Fibroblast of peridontal ligament (primary cell): ENCODE measurements around the gene PCDH9.

Experiments used
- DNase-seq: peaks from one replicate; pipeline ENCODE4 v3.0.0-alpha.2; 2010; ENCODE audit errors: extremely low read depth

PCDH9 gene

GRCh38 chr13:66971004-66971403 lies 259.1 kb downstream of the PCDH9 start:
- no peak for DNase-seq

DNA sequence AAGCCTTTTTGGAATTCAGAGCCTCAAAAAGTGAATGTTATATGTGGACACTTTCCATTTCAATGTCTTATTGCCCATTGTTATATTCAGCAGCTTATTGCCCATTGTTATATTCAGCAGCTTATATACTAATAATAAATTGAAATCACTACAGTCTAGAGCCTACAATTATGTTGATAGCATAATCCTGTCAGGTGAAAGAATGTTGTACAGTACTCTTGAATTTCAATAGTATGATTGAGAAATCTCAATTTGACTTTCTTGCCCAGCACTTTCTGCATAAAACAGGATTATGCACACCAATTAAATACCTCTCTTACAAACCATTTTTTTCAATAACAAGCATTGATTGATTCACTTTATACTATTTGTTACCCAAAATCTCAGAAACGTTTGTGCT lies 260.8 kb downstream of the PCDH9 start:
- DNase-seq: no peak

GRCh38 chr13:66967811-66968597 lies 262.1 kb downstream of the PCDH9 start:
- no peak for DNase-seq

DNA sequence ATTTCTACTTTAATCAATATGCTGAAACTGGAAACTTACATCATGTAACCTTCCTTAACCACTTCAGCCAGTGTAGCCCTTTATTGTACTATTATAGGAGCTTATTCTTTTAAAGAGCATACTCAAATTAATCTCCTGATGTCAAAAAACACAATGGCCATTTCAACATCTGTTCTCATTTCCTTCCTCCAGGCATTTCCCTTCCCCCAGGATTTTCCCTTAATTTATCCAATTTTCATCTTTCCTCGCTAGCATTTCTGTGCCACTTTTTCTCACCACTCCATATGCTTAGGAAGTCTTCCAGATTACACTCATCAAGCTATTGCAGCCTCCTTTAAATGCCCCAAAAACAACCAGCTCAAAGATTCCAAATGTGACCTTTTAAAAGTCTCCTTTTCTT lies 265.0 kb downstream of the PCDH9 start:
- DNase-seq: no peak

DNA sequence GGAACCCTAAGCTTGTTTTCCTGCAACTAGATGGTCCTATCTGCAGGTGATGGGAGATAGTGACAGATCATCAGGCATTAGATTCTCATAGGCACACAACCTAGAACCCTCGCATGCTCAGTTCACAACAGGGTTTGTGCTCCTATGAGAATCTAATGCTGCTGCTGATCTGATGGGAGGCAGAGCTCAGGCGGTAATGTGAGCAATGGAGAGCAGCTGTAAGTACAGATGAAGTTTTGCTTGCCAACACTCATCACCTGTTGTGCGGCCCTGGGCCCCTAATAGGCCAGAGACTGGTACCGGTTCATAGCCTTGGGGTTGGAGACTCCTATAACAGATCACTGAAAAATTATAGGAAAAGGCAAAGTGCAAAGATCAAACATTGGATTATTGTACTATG lies 267.2 kb downstream of the PCDH9 start:
- no peak for DNase-seq

GRCh38 chr13:66958611-66959010 lies 271.5 kb downstream of the PCDH9 start:
- DNase-seq: no peak

DNA sequence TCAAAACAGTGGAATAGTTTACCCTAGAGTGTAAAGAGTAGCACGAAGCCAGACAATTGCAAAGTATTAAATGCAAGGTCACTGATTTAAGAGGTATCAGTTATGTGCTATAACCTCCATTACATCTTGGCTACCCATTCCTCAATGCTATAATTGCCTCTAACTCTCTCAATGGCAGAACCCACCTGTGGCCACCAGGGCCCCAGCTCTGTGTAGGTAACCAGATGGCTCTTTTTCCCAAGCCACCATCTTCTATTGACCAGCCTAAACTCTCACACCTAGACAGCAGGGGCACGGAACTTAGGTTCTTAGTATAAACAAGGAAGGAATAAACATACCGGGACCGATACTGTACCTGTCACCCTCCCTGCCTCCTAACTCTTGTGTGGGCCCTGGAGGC lies 277.6 kb downstream of the PCDH9 start:
- no peak for DNase-seq

GRCh38 chr13:66951426-66951825 lies 278.7 kb downstream of the PCDH9 start:
- DNase-seq: no peak

GRCh38 chr13:66950666-66951065 lies 279.5 kb downstream of the PCDH9 start:
- no peak for DNase-seq

GRCh38 chr13:66948910-66949309 lies 281.2 kb downstream of the PCDH9 start:
- DNase-seq: no peak

- DNase-seq: no peak
These were observed 286.6 kb downstream of the PCDH9 start for GRCh38 chr13:66943530-66943929.

GRCh38 chr13:66940113-66940512 lies 290.0 kb downstream of the PCDH9 start:
- DNase-seq: no peak

- DNase-seq: no peak
These were observed 292.7 kb downstream of the PCDH9 start for GRCh38 chr13:66937423-66937822.

- DNase-seq: peak; percentile 62
These were observed 296.1 kb downstream of the PCDH9 start for GRCh38 chr13:66933994-66934393.

DNA sequence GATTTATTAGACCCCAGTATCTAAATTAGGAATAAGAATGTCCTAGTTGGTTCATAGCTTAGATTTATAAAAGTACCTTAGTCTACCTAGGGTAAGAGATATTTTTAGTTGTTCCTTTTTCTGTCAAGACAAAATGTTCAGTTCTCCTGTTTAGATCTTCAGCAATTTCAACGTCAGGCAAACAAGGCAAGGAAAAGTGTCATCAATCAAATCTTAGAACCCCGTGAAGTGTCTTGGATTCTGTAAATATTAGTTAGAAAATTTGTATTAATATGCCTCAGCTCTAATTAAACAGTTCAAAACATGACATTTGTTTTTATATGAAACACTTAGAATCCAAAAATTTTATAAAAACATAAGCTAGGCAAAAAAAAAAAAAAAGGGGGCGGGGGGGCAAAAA lies 296.6 kb downstream of the PCDH9 start:
- no peak for DNase-seq

GRCh38 chr13:66927562-66927961 lies 302.6 kb downstream of the PCDH9 start:
- no peak for DNase-seq

GRCh38 chr13:66926851-66927524 lies 303.1 kb downstream of the PCDH9 start:
- DNase-seq: no peak

GRCh38 chr13:66926200-66926850 lies 303.8 kb downstream of the PCDH9 start:
- no peak for DNase-seq

DNA sequence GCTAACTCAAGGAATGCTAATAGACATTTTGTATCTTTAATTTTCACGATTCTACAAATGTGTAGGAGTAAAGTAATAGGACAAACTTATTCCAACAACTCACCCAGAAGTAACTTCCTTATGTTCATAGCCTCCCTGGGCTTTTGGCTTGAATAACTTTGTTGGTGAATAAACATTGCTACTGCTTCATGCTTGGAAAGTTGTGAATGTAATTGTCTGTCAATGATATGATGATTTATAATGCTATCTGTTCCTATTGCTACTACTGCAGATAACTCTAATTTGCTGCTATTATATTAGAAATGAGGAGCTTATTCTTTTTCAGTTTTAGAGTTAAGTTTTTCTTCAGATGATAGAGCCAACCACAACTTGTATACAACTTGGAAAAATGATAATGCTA lies 307.7 kb downstream of the PCDH9 start:
- DNase-seq: no peak

DNA sequence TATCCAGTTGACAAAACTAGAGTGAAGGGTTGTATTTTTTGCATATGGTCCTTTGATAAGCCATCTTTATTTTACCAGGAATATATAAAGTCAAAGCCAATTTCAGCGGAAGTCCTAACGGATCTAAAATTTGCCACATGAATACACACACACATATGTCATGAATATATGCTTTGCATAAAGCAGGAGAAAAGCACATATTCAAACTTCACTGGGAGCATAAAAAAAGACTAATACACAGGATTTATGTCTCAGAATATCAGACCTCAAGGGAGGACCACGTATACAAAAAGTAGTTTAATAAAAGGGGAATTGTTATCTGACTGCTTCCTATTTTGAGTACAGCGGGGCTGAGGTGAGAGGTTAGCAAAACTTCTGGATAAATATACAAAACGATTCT lies 308.7 kb downstream of the PCDH9 start:
- no peak for DNase-seq

- DNase-seq: peak; percentile 15
These were observed 314.4 kb downstream of the PCDH9 start for GRCh38 chr13:66915596-66916185.

- peak; percentile 11 for DNase-seq
These were observed 316.0 kb downstream of the PCDH9 start for GRCh38 chr13:66914155-66914554.
